Neural progenitor cell (in vitro differentiated cells): ENCODE results near the gene FAM118B. TPM values are rescaled to one million over a fixed set of nuclear protein-coding genes. Genes with fewer than 3 reads are reported as not detected.

Source experiments
- DNase-seq: peaks from one replicate; pipeline ENCODE4 v3.0.0-alpha.2; 2016; ENCODE audit warnings: low spot score
- H2AFZ ChIP-seq: fragments of 200-600 bp; sonication (generic); replicated peaks from 2 replicates; pipeline ENCODE4 v1.6.1; 2016; ENCODE audit warnings: antibody characterized with exemption
- H3F3A ChIP-seq: fragments of 200-600 bp; sonication (generic); 2 replicates; pipeline ENCODE4 v1.6.1; 2016; ENCODE audit warnings: antibody characterized with exemption, low read depth
- H3K27ac ChIP-seq: fragments of 200-600 bp; sonication (generic); 2 replicates; pipeline ENCODE4 v1.5.1; 2016; ENCODE audit warnings: mild to moderate bottlenecking
- H3K27me3 ChIP-seq: fragments of 200-600 bp; sonication (generic); 2 replicates; pipeline ENCODE4 v1.6.1; 2016; ENCODE audit warnings: mild to moderate bottlenecking, moderate library complexity
- H3K36me3 ChIP-seq: fragments of 200-600 bp; sonication (generic); 2 replicates; pipeline ENCODE4 v1.5.1; 2016
- H3K4me1 ChIP-seq: fragments of 200-600 bp; sonication (generic); 2 replicates; pipeline ENCODE4 v1.6.1; 2016; ENCODE audit warnings: mixed run types
- H3K4me2 ChIP-seq: fragments of 200-600 bp; sonication (generic); 2 replicates; pipeline ENCODE4 v1.6.1; 2016
- H3K4me3 ChIP-seq: fragments of 200-600 bp; sonication (generic); 2 replicates; pipeline ENCODE4 v1.5.1; 2016
- H3K79me2 ChIP-seq: fragments of 200-600 bp; sonication (generic); 2 replicates; pipeline ENCODE4 v1.6.1; 2016; ENCODE audit warnings: low read depth
- H3K9ac ChIP-seq: fragments of 200-600 bp; sonication (generic); 2 replicates; pipeline ENCODE4 v1.6.1; 2016
- H3K9me3 ChIP-seq: fragments of 200-600 bp; sonication (generic); 2 replicates; pipeline ENCODE4 v1.5.1; 2016; ENCODE audit warnings: low read depth
- H4K20me1 ChIP-seq: fragments of 200-600 bp; sonication (generic); 2 replicates; pipeline ENCODE4 v1.6.1; 2016; ENCODE audit warnings: low read depth
- H3K27ac Mint-ChIP-seq: 3 replicates; pipeline ENCODE4 v1.8.0; 2021; ENCODE audit warnings: mixed read lengths
- H3K27me3 Mint-ChIP-seq: 2 replicates; pipeline ENCODE4 v1.8.0; 2022; ENCODE audit warnings: low read depth, mild to moderate bottlenecking, inconsistent platforms, moderate library complexity, mixed read lengths; ENCODE audit not compliant: insufficient read depth
- H3K36me3 Mint-ChIP-seq: 3 replicates; pipeline ENCODE4 v1.8.0; 2021; ENCODE audit warnings: mixed read lengths
- H3K4me1 Mint-ChIP-seq: 3 replicates; pipeline ENCODE4 v1.8.0; 2021; ENCODE audit warnings: mixed read lengths
- H3K4me3 Mint-ChIP-seq: 3 replicates; pipeline ENCODE4 v1.8.0; 2021; ENCODE audit warnings: mild to moderate bottlenecking, moderate library complexity, mixed read lengths
- H3K9me3 Mint-ChIP-seq: 3 replicates; pipeline ENCODE4 v1.8.0; 2020; ENCODE audit warnings: mixed read lengths
- EZH2 ChIP-seq: fragments of 200-600 bp; sonication (generic); IDR thresholded peaks from 2 replicates; pipeline ENCODE4 v1.6.1; 2017; ENCODE audit warnings: antibody characterized with exemption, mild to moderate bottlenecking, moderate library complexity
- EZH2phosphoT487 ChIP-seq: fragments of 200-600 bp; sonication (generic); IDR thresholded peaks from 2 replicates; pipeline ENCODE4 v1.6.1; 2017; ENCODE audit warnings: antibody characterized with exemption
- total RNA-seq: library from RNA; depleted of rRNA; stranded (reverse); fragments of >200 nt; gene quantifications from 2 replicates; pipeline ENCODE4 v1.2.3, GENCODE V29; 2015; ENCODE audit warnings: low replicate concordance
- TF ChIP-seq, protein P1 (sequence below): fragments of 200-600 bp; sonication (generic); IDR thresholded peaks from 2 replicates; pipeline ENCODE4 v1.5.1; 2017; ENCODE audit warnings: antibody characterized with exemption, mild to moderate bottlenecking

FAM118B gene
- total RNA-seq, 1 donor from 2014 or later, result 43.2 TPM

DNA sequence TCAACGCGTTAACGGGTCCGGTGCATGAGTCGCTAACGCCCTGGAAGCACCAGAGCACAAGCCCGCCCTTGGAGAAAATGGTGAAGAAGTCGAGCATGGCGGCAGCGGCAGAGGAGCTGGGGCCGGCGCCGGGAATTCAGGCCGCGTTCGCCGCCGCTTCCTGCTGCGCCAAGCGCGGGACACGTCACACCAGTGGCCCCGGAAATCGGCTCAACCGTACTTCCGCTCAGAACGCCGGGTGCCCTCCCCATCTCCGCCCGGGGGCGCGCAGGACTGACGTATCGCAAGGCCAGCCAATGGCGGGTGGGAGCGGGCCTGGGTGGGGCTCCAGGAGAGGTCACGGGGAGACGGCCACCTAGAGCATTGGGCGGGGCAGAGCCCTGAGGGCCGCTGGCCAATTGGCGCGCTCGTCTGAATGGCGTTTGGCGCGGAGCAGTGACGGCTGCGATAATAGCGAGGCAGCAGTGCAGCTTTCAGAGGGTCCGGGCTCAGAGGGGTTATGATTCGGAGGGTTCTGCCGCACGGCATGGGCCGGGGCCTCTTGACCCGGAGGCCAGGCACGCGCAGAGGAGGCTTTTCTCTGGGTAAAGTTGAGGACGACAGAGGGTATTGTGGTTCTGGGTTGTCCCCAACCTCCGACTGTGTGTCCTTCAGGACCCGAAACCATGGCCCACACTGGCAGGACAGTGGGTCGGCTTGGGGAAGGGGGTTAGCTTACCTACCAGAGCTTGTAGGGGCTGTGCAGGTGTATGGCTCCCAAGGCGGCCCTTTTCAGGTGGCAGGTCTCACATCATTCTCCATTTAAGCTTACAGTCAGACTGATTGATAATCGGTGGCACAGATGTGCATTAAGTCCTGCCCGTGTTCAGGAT is 57.4 kb downstream of the FAM118B start, which contains the start of the genes FOXRED1 and SRPRA:
Gene FOXRED1 (plus strand): TSS at position 447 of the 872 bp plus-strand sequence. CDS start 53 bp downstream, at position 500.
Gene SRPRA (minus strand): TSS at position 188 of the 872 bp plus-strand sequence. CDS start 91 bp downstream, at position 97.
- H3K9me3 Mint-ChIP-seq, result no peaks in the 10 kb centered on the region
- H3K4me1 ChIP-seq, result peaks cover 11% of the 10 kb centered on the region
- peaks cover 9% of the 10 kb centered on the region for H3K36me3 ChIP-seq
- peaks cover 10% of the 10 kb centered on the region for H3F3A ChIP-seq
- H3K27ac ChIP-seq, result peak within 1 kb of the TSS; percentile 93
- no peaks in the 10 kb centered on the region for H3K9me3 ChIP-seq
- peak within 1 kb of the TSS; percentile 97 for H3K9ac ChIP-seq
- H3K27me3 Mint-ChIP-seq, result peaks cover 2% of the 10 kb centered on the region
- peak within 1 kb of the TSS; percentile 92 for H2AFZ ChIP-seq
- peaks cover 43% of the 10 kb centered on the region for H3K79me2 ChIP-seq
- TF ChIP-seq EZH2 (no peak), EZH2phosphoT487 (no peak)
- TF ChIP-seq, protein P1, sequence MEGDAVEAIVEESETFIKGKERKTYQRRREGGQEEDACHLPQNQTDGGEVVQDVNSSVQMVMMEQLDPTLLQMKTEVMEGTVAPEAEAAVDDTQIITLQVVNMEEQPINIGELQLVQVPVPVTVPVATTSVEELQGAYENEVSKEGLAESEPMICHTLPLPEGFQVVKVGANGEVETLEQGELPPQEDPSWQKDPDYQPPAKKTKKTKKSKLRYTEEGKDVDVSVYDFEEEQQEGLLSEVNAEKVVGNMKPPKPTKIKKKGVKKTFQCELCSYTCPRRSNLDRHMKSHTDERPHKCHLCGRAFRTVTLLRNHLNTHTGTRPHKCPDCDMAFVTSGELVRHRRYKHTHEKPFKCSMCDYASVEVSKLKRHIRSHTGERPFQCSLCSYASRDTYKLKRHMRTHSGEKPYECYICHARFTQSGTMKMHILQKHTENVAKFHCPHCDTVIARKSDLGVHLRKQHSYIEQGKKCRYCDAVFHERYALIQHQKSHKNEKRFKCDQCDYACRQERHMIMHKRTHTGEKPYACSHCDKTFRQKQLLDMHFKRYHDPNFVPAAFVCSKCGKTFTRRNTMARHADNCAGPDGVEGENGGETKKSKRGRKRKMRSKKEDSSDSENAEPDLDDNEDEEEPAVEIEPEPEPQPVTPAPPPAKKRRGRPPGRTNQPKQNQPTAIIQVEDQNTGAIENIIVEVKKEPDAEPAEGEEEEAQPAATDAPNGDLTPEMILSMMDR, result no peak
- H3K4me3 ChIP-seq, result peak within 1 kb of the TSS; percentile 95
- peak within 1 kb of the TSS; percentile 94 for H3K4me2 ChIP-seq
- H3K27me3 ChIP-seq, result no peaks in the 10 kb centered on the region
- peaks cover 30% of the 10 kb centered on the region for H3K4me1 Mint-ChIP-seq
- H3K27ac Mint-ChIP-seq, result peak within 1 kb of the TSS; percentile 85
- peaks cover 40% of the 10 kb centered on the region for H3K36me3 Mint-ChIP-seq
- H4K20me1 ChIP-seq, result peaks cover 6% of the 10 kb centered on the region
- peak; percentile 100 for DNase-seq
- peak within 1 kb of the TSS; percentile 92 for H3K4me3 Mint-ChIP-seq

- H3K79me2 ChIP-seq, result no peaks in the 10 kb centered on the region
- H3K27ac ChIP-seq, result no peak overlapping the region
- no peaks in the 10 kb centered on the region for H4K20me1 ChIP-seq
- H3K4me3 Mint-ChIP-seq, result no peak overlapping the region
- H3F3A ChIP-seq, result peaks cover 4% of the 10 kb centered on the region
- H2AFZ ChIP-seq, result no peak overlapping the region
- H3K27me3 Mint-ChIP-seq, result peaks cover 9% of the 10 kb centered on the region
- no peak overlapping the region for H3K9ac ChIP-seq
- DNase-seq, result no peak
- no peak overlapping the region for H3K4me2 ChIP-seq
- no peaks in the 10 kb centered on the region for H3K9me3 ChIP-seq
- H3K27me3 ChIP-seq, result peaks cover 12% of the 10 kb centered on the region
- peaks cover 12% of the 10 kb centered on the region for H3K4me1 Mint-ChIP-seq
- no peaks in the 10 kb centered on the region for H3K9me3 Mint-ChIP-seq
- H3K36me3 ChIP-seq, result no peaks in the 10 kb centered on the region
- no peaks in the 10 kb centered on the region for H3K4me1 ChIP-seq
- TF ChIP-seq EZH2phosphoT487 (no peak), EZH2 (no peak)
- TF ChIP-seq, protein P1, result no peak
- peaks cover 33% of the 10 kb centered on the region for H3K36me3 Mint-ChIP-seq
- H3K4me3 ChIP-seq, result no peak overlapping the region
- no peak overlapping the region for H3K27ac Mint-ChIP-seq
These were observed 65.7 kb downstream of the FAM118B start for GRCh38 chr11:126277322-126277721.

- H3K9me3 ChIP-seq, result no peaks in the 10 kb centered on the region
- Mint-ChIP-seq H3K4me3 (no peak overlapping the region), H3K36me3 (peaks cover 29% of the 10 kb centered on the region), H3K27me3 (peaks cover 9% of the 10 kb centered on the region), H3K9me3 (no peaks in the 10 kb centered on the region), H3K4me1 (peaks cover 15% of the 10 kb centered on the region), H3K27ac (no peak overlapping the region)
- no peaks in the 10 kb centered on the region for H3K36me3 ChIP-seq
- no peaks in the 10 kb centered on the region for H3K4me1 ChIP-seq
- no peaks in the 10 kb centered on the region for H4K20me1 ChIP-seq
- no peak overlapping the region for H3K4me2 ChIP-seq
- no peak overlapping the region for H2AFZ ChIP-seq
- H3K27me3 ChIP-seq, result peaks cover 12% of the 10 kb centered on the region
- H3K4me3 ChIP-seq, result no peak overlapping the region
- H3K27ac ChIP-seq, result no peak overlapping the region
- no peak overlapping the region for H3K9ac ChIP-seq
- DNase-seq, result no peak
- H3F3A ChIP-seq, result peaks cover 9% of the 10 kb centered on the region
- H3K79me2 ChIP-seq, result no peaks in the 10 kb centered on the region
- TF ChIP-seq EZH2, result no peak
- TF ChIP-seq, protein P1, result no peak
- TF ChIP-seq EZH2phosphoT487, result no peak
These were observed 66.2 kb downstream of the FAM118B start for GRCh38 chr11:126277780-126278179.
